Measurements from ENCODE around the gene RINL. TPM values are rescaled to one million over a fixed set of nuclear protein-coding genes. Genes with fewer than 3 reads are reported as not detected.

RINL gene
- polyA plus RNA-seq, 1 experiment: 1.6 TPM

DNA sequence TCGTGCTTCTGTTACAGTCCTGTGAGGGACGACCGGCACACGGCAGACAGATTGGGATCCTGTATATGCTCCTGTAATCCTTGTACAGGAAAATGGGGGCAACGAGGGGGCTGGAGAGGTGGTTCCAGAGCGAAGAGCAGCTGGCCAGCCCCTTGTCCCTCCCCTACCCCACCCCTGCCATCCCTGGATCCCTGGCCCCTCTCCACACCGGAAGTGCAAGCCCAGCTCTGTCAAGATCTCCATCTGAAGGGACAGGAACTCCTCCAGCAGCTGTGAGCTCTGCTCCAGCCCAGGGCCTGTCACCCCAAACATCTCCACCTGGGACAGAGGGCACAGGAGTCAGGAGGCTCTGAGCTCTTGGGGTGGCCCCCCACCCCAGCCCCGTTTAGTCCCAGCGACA is 39.4 kb upstream of the RINL start:
- CTCF ChIA-PET: interaction anchor here (2.9 kb wide), 1 partner anchor 13 kb away, joined by 17 read pairs; the partner anchor contains the start of genes MRPS12 and SARS2
- POLR2A ChIA-PET: interaction anchor here (0.8 kb wide), 1 partner anchor 18 kb away, joined by 3 read pairs; the partner anchor contains the start of genes NFKBIB and SIRT2
- Histone ChIP-seq H3K27me3 (ENCODE audit: control insufficient read depth, insufficient read depth, low read length) (no peaks in the 10 kb centered on the region), H3K9me3 (ENCODE audit: control insufficient read depth, insufficient read depth, low read length) (no peaks in the 10 kb centered on the region; the same call in 1 of the 2 replicates), H3K4me3 (ENCODE audit: low read depth, low read length) (no peak overlapping the region), H3K27ac (ENCODE audit: low read depth, low read length) (no peak overlapping the region)
- TF ChIP-seq CTCF (IDR thresholded peaks at IDR 0.05; ENCODE audit: low read depth, low read length): no peak
- no peak for DNase-seq (ENCODE audit: low read depth, low spot score)

- no peak for DNase-seq (ENCODE audit: low read depth, low spot score)
- no peak overlapping the region for H3K4me3 ChIP-seq (ENCODE audit: low read depth, low read length)
- ChIA-PET CTCF (no interaction called here), POLR2A (no interaction called here)
- peaks cover 10% of the 10 kb centered on the region for H3K27me3 ChIP-seq (ENCODE audit: control insufficient read depth, insufficient read depth, low read length)
- TF ChIP-seq CTCF (IDR thresholded peaks at IDR 0.05; ENCODE audit: low read depth, low read length): no peak
- H3K9me3 ChIP-seq (ENCODE audit: control insufficient read depth, insufficient read depth, low read length): no peaks in the 10 kb centered on the region
- H3K27ac ChIP-seq (ENCODE audit: low read depth, low read length): no peak overlapping the region
Measured at GRCh38 chr19:38915329-38916321, 37.5 kb upstream of the RINL start.

GRCh38 chr19:38913958-38914357 is 35.9 kb upstream of the RINL start:
- H3K27ac ChIP-seq (ENCODE audit: low read depth, low read length): no peak overlapping the region
- H3K4me3 ChIP-seq (ENCODE audit: low read depth, low read length): no peak overlapping the region
- H3K9me3 ChIP-seq (ENCODE audit: control insufficient read depth, insufficient read depth, low read length): no peaks in the 10 kb centered on the region
- POLR2A ChIA-PET: no interaction called here
- H3K27me3 ChIP-seq (ENCODE audit: control insufficient read depth, insufficient read depth, low read length): peaks cover 10% of the 10 kb centered on the region
- CTCF ChIA-PET: interaction anchor here (1.4 kb wide), 1 partner anchor 16 kb away, joined by 3 read pairs; the partner anchor contains the start of genes MRPS12 and SARS2
- no peak for DNase-seq (ENCODE audit: low read depth, low spot score)
- no peak for TF ChIP-seq CTCF (IDR thresholded peaks at IDR 0.05; ENCODE audit: low read depth, low read length)

GRCh38 chr19:38912600-38913514 is 34.8 kb upstream of the RINL start:
- TF ChIP-seq CTCF (IDR thresholded peaks at IDR 0.05; ENCODE audit: low read depth, low read length): no peak
- CTCF ChIA-PET: interaction anchor here (1.1 kb wide), 1 partner anchor 26 kb away, joined by 5 read pairs; no protein-coding TSS in a partner anchor
- DNase-seq (ENCODE audit: low read depth, low spot score): no peak
- H3K4me3 ChIP-seq (ENCODE audit: low read depth, low read length): no peak overlapping the region
- peaks cover 10% of the 10 kb centered on the region for H3K27me3 ChIP-seq (ENCODE audit: control insufficient read depth, insufficient read depth, low read length)
- POLR2A ChIA-PET: interaction anchor here (1.4 kb wide), 1 partner anchor 64 kb away, joined by 3 read pairs; no protein-coding TSS in a partner anchor
- H3K27ac ChIP-seq (ENCODE audit: low read depth, low read length): no peak overlapping the region
- H3K9me3 ChIP-seq (ENCODE audit: control insufficient read depth, insufficient read depth, low read length): peaks cover 2% of the 10 kb centered on the region

Measured in AG04450 (cell line).